ENCODE measurements around the gene CCDC107.

Gene CCDC107

GRCh38 chr9:35657546-35658136 lies 451 bp upstream of the CCDC107 start, which contains the start of gene RMRP:
RMRP (minus strand) TSS chr9:35658019.
- TF ChIP-seq SIN3A (IDR thresholded peaks at IDR 0.05; ENCODE audit: borderline replicate concordance, insufficient read depth, low read length) (peak; percentile 44; the same call in 1 of the 2 replicates), POLR2AphosphoS5 (IDR thresholded peaks at IDR 0.05; ENCODE audit: low read depth, low read length) (no peak), FOXP2 (optimal IDR thresholded peaks at IDR 0.05; ENCODE audit: borderline replicate concordance, extremely low read depth, extremely low read length, insufficient read depth) (peak; percentile 92)

GRCh38 chr9:35658968-35659220 lies 802 bp downstream of the CCDC107 start:
- no peak for TF ChIP-seq TAF1 (IDR thresholded peaks at IDR 0.05; ENCODE audit: borderline replicate concordance, insufficient read depth, low read length)
- TF ChIP-seq POLR2AphosphoS5 (IDR thresholded peaks at IDR 0.05; ENCODE audit: low read depth, low read length) = no peak
- no peak for TF ChIP-seq SIN3A (IDR thresholded peaks at IDR 0.05; ENCODE audit: borderline replicate concordance, insufficient read depth, low read length)
- no peak for TF ChIP-seq FOXP2 (optimal IDR thresholded peaks at IDR 0.05; ENCODE audit: borderline replicate concordance, extremely low read depth, extremely low read length, insufficient read depth)
- TF ChIP-seq REST (IDR thresholded peaks at IDR 0.05; ENCODE audit: insufficient read depth in 1 of 2, low read depth in 2 of 2, low read length in 2 of 2) = no peak

GRCh38 chr9:35659340-35659739 lies 1.2 kb downstream of the CCDC107 start:
- TF ChIP-seq FOXP2 (optimal IDR thresholded peaks at IDR 0.05; ENCODE audit: borderline replicate concordance, extremely low read depth, extremely low read length, insufficient read depth) (no peak), REST (IDR thresholded peaks at IDR 0.05; ENCODE audit: insufficient read depth in 1 of 2, low read depth in 2 of 2, low read length in 2 of 2) (no peak), SIN3A (IDR thresholded peaks at IDR 0.05; ENCODE audit: borderline replicate concordance, insufficient read depth, low read length) (no peak)

GRCh38 chr9:35660966-35661415 lies 2.9 kb downstream of the CCDC107 start:
- no peak for TF ChIP-seq FOXP2 (optimal IDR thresholded peaks at IDR 0.05; ENCODE audit: borderline replicate concordance, extremely low read depth, extremely low read length, insufficient read depth)
- no peak for TF ChIP-seq REST (IDR thresholded peaks at IDR 0.05; ENCODE audit: insufficient read depth in 1 of 2, low read depth in 2 of 2, low read length in 2 of 2)
- TF ChIP-seq TAF1 (IDR thresholded peaks at IDR 0.05; ENCODE audit: borderline replicate concordance, insufficient read depth, low read length) = no peak
- TF ChIP-seq POLR2AphosphoS5 (IDR thresholded peaks at IDR 0.05; ENCODE audit: low read depth, low read length) = no peak
- no peak for TF ChIP-seq SIN3A (IDR thresholded peaks at IDR 0.05; ENCODE audit: borderline replicate concordance, insufficient read depth, low read length)

- TF ChIP-seq REST (IDR thresholded peaks at IDR 0.05; ENCODE audit: insufficient read depth in 1 of 2, low read depth in 2 of 2, low read length in 2 of 2) (no peak), FOXP2 (optimal IDR thresholded peaks at IDR 0.05; ENCODE audit: borderline replicate concordance, extremely low read depth, extremely low read length, insufficient read depth) (no peak), SIN3A (IDR thresholded peaks at IDR 0.05; ENCODE audit: borderline replicate concordance, insufficient read depth, low read length) (no peak), TAF1 (IDR thresholded peaks at IDR 0.05; ENCODE audit: borderline replicate concordance, insufficient read depth, low read length) (no peak)
These were observed 3.8 kb downstream of the CCDC107 start for GRCh38 chr9:35661756-35662350.

Data from PFSK-1 (cell line).